HEK293 (cell line): ENCODE measurements around the gene DOCK1.
"Not testable (repeated sequence)": the region's sequence is repeated elsewhere in the genome, so short reads cannot be mapped to it uniquely, and the experiment has no call there.

ENCODE experiments used
- CTCF ChIA-PET: fragments of 350-600 bp; formaldehyde crosslinking; extraction: SDS; loops from one replicate; lab custom pipeline; 2021; ENCODE audit warnings: antibody characterized with exemption; lab: Yijun Ruan, JAX
- POLR2A ChIA-PET: fragments of 300-600 bp; formaldehyde crosslinking; extraction: SDS; loops from one replicate; lab custom pipeline; 2020; ENCODE audit warnings: antibody characterized with exemption, inconsistent platforms; lab: Yijun Ruan, JAX
- H3K27ac ChIP-seq: fragments of 200-500 bp; sonication (Bioruptor generic); 2 replicates; pipeline ENCODE4 v1.5.1; 2014; ENCODE audit warnings: low read depth, low read length, control low read depth, inconsistent platforms; ENCODE audit errors: extremely low read depth
- H3K36me3 ChIP-seq, 2 experiments: fragments of 200-500 bp in 1 of 2; sonication (Bioruptor generic) in 1 of 2; 1 replicate in 1 of 2; 2 replicates in 1 of 2; pipeline ENCODE4 v1.5.1; 2014 to 2017; ENCODE audit warnings: inconsistent platforms in 2 of 2, low read length in 2 of 2; ENCODE audit not compliant: control insufficient read depth in 2 of 2, insufficient read depth in 1 of 2
- H3K4me1 ChIP-seq: fragments of 200-500 bp; sonication (Bioruptor generic); 2 replicates; pipeline ENCODE4 v1.5.1; 2014; ENCODE audit warnings: mild to moderate bottlenecking, low read length, inconsistent platforms; ENCODE audit not compliant: control insufficient read depth, insufficient read depth
- H3K4me3 ChIP-seq: 2 replicates; pipeline ENCODE4 v1.5.1; 2011; ENCODE audit warnings: low read depth, mild to moderate bottlenecking, control low read depth, low read length, moderate library complexity
- H3K9me3 ChIP-seq: fragments of 200-500 bp; sonication (Bioruptor generic); 2 replicates; pipeline ENCODE4 v1.5.1; 2014; ENCODE audit warnings: low read depth, low read length, inconsistent platforms; ENCODE audit not compliant: control insufficient read depth, insufficient read depth
- MZF1 ChIP-seq: fragments of 450-650 bp; formaldehyde crosslinking; IDR thresholded peaks from 2 replicates; pipeline ENCODE4 v1.5.1; 2017; ENCODE audit warnings: missing biosample characterization, missing genetic modification characterization, borderline replicate concordance
- PRDM4 ChIP-seq: fragments of 450-650 bp; formaldehyde crosslinking; IDR thresholded peaks from 2 replicates; pipeline ENCODE4 v1.5.1; 2017; ENCODE audit warnings: missing biosample characterization, missing genetic modification characterization
- PRDM6 ChIP-seq: fragments of 450-650 bp; formaldehyde crosslinking; IDR thresholded peaks from 2 replicates; pipeline ENCODE4 v1.5.1; 2017; ENCODE audit warnings: missing biosample characterization, missing genetic modification characterization
- WT1 ChIP-seq: fragments of 450-650 bp; formaldehyde crosslinking; IDR thresholded peaks from 2 replicates; pipeline ENCODE4 v1.5.1; 2016; ENCODE audit warnings: missing biosample characterization, missing genetic modification characterization
- ZNF140 ChIP-seq: fragments of 450-650 bp; formaldehyde crosslinking; IDR thresholded peaks from 2 replicates; pipeline ENCODE4 v1.5.1; 2016; ENCODE audit warnings: missing biosample characterization, missing genetic modification characterization
- ZNF19 ChIP-seq: fragments of 450-650 bp; formaldehyde crosslinking; IDR thresholded peaks from 2 replicates; pipeline ENCODE4; 2016; ENCODE audit warnings: missing biosample characterization, missing genetic modification characterization, low read depth
- ZNF214 ChIP-seq: fragments of 450-650 bp; formaldehyde crosslinking; IDR thresholded peaks from 2 replicates; pipeline ENCODE4 v1.5.1; 2017; ENCODE audit warnings: missing biosample characterization, mild to moderate bottlenecking, missing genetic modification characterization, borderline replicate concordance
- ZNF266 ChIP-seq: fragments of 450-650 bp; formaldehyde crosslinking; IDR thresholded peaks from 2 replicates; pipeline ENCODE4 v1.5.1; 2016; ENCODE audit warnings: missing biosample characterization, missing genetic modification characterization, low read depth
- ZNF37A ChIP-seq: fragments of 450-650 bp; IDR thresholded peaks from 2 replicates; pipeline ENCODE4 v1.5.1; 2018; ENCODE audit warnings: missing biosample characterization, missing genetic modification characterization
- ZNF596 ChIP-seq: fragments of 450-650 bp; IDR thresholded peaks from 2 replicates; pipeline ENCODE4 v1.5.0; 2018; ENCODE audit warnings: missing biosample characterization, mild to moderate bottlenecking, missing genetic modification characterization, moderate library complexity
- ZNF837 ChIP-seq: fragments of 450-650 bp; formaldehyde crosslinking; IDR thresholded peaks from 2 replicates; pipeline ENCODE4 v1.5.1; 2016; ENCODE audit warnings: missing biosample characterization, missing genetic modification characterization
- TF ChIP-seq, protein P1 (sequence below): fragments of 450-650 bp; formaldehyde crosslinking; conservative IDR thresholded peaks from 2 replicates; pipeline ENCODE4 v1.5.1; 2016; ENCODE audit warnings: low read depth, missing biosample characterization, missing genetic modification characterization
- TF ChIP-seq, protein P2 (sequence below): fragments of 450-650 bp; formaldehyde crosslinking; IDR thresholded peaks from 2 replicates; pipeline ENCODE4 v1.5.1; 2016; ENCODE audit warnings: missing biosample characterization, missing genetic modification characterization

DOCK1 gene

DNA sequence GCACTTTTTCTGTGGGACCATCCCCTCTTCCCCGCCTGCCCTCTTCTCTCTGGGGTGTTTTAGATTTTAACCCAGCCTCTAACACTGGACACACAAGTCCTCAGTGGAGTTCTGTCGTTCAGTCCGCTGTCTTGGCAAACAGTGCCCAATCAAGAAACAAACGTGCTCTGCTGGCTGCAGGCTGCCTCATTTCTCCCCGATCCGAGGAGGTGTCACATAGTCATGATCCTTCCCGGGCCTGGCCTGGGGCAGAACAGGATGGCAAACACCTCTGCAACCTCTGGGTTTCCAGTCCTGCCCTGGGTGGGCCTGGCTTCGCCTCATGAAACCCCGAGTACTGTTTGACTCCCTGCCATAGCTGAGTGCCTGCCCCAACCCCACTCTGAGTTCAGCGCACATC is 402.1 kb downstream of the DOCK1 start (continued):
- no peak for TF ChIP-seq ZNF596 (tag by site-specific recombination)
- no peak for TF ChIP-seq MZF1 (tag by site-specific recombination)
- TF ChIP-seq WT1 (tag by site-specific recombination), result no peak
- TF ChIP-seq, protein P1, sequence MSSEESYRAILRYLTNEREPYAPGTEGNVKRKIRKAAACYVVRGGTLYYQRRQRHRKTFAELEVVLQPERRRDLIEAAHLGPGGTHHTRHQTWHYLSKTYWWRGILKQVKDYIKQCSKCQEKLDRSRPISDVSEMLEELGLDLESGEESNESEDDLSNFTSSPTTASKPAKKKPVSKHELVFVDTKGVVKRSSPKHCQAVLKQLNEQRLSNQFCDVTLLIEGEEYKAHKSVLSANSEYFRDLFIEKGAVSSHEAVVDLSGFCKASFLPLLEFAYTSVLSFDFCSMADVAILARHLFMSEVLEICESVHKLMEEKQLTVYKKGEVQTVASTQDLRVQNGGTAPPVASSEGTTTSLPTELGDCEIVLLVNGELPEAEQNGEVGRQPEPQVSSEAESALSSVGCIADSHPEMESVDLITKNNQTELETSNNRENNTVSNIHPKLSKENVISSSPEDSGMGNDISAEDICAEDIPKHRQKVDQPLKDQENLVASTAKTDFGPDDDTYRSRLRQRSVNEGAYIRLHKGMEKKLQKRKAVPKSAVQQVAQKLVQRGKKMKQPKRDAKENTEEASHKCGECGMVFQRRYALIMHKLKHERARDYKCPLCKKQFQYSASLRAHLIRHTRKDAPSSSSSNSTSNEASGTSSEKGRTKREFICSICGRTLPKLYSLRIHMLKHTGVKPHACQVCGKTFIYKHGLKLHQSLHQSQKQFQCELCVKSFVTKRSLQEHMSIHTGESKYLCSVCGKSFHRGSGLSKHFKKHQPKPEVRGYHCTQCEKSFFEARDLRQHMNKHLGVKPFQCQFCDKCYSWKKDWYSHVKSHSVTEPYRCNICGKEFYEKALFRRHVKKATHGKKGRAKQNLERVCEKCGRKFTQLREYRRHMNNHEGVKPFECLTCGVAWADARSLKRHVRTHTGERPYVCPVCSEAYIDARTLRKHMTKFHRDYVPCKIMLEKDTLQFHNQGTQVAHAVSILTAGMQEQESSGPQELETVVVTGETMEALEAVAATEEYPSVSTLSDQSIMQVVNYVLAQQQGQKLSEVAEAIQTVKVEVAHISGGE (tag by site-specific recombination), result no peak

- Histone ChIP-seq H3K4me1 (peaks cover 3% of the 10 kb centered on the region; the same call in 1 of the 2 replicates), H3K9me3 (no peaks in the 10 kb centered on the region), H3K36me3 (no peaks in the 10 kb centered on the region), H3K27ac (no peak overlapping the region), H3K4me3 (no peak overlapping the region)
- ChIA-PET CTCF (no interaction called here), POLR2A (no interaction called here)
- TF ChIP-seq ZNF266 (tag by site-specific recombination) (no peak), ZNF37A (tag by site-specific recombination) (no peak)
Observed at GRCh38 chr10:127308031-127308430, 402.8 kb downstream of the DOCK1 start.

- H3K27ac ChIP-seq, POLR2A ChIA-PET, H3K36me3 ChIP-seq, H3K4me3 ChIP-seq, CTCF ChIA-PET, H3K9me3 ChIP-seq, H3K4me1 ChIP-seq: not testable (repeated sequence)
Observed at GRCh38 chr10:127309619-127310018, 404.4 kb downstream of the DOCK1 start.

DNA sequence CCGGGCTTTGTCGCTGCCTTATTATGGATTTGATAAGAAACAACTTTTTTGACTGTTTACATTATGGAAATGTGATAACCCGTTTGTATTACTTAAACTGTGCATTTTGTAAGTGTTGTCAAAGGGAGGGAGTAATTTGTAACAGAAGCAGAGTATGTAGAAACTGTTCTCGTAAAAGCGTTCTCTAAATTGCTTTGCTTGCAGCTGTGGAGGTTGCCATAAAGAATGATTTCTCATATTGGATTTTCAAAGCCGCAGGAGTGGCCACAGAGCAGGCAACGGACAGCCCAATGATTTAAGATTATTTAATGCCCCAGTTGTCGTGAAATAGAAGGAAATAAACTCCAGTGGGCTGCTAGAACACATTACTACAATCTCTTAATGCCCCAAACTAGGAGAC is 405.2 kb downstream of the DOCK1 start:
- Histone ChIP-seq H3K27ac (no peak overlapping the region), H3K9me3 (no peaks in the 10 kb centered on the region), H3K36me3 (no peaks in the 10 kb centered on the region), H3K4me3 (no peak overlapping the region), H3K4me1 (peaks cover 3% of the 10 kb centered on the region; the same call in 1 of the 2 replicates)
- POLR2A ChIA-PET, result no interaction called here
- TF ChIP-seq ZNF19 (tag by site-specific recombination), result no peak
- TF ChIP-seq, protein P2, sequence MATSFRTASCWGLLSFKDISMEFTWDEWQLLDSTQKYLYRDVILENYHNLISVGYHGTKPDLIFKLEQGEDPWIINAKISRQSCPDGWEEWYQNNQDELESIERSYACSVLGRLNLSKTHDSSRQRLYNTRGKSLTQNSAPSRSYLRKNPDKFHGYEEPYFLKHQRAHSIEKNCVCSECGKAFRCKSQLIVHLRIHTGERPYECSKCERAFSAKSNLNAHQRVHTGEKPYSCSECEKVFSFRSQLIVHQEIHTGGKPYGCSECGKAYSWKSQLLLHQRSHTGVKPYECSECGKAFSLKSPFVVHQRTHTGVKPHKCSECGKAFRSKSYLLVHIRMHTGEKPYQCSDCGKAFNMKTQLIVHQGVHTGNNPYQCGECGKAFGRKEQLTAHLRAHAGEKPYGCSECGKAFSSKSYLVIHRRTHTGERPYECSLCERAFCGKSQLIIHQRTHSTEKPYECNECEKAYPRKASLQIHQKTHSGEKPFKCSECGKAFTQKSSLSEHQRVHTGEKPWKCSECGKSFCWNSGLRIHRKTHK (tag by site-specific recombination), result no peak
- peak; percentile 36; the same call in 1 of the 2 replicates for TF ChIP-seq PRDM4 (tag by site-specific recombination)
- TF ChIP-seq ZNF214, result no peak
- no peak for TF ChIP-seq ZNF140 (tag by site-specific recombination)
- TF ChIP-seq PRDM6 (tag by site-specific recombination), result peak; percentile 74
- TF ChIP-seq ZNF837 (tag by site-specific recombination), result no peak
- CTCF ChIA-PET, result no interaction called here
